ENCODE data around the gene VAV1. TPM values are rescaled to one million over a fixed set of nuclear protein-coding genes. Genes with fewer than 3 reads are reported as not detected.

The VAV1 gene
- total and polyA plus RNA-seq, 7 donors: 0.20 to 1.8 (median 1.1) TPM

- DNase-seq: no peak
- ATAC-seq: no peak
- intact Hi-C loops (cut with DNase I): no loop called here
- Histone ChIP-seq H3K36me3 (ENCODE audit: insufficient read depth in 1 of 2, low read depth in 1 of 2) (no peaks in the 10 kb centered on the region), H3K27ac (no peak overlapping the region), H3K27me3 (ENCODE audit: insufficient read depth in 3 of 3, low read length in 2 of 3) (peaks cover 0 to 5% (median 4%) of the 10 kb centered on the region in 3 donors), H3K9me3 (no peaks in the 10 kb centered on the region), H3K4me1 (no peaks in the 10 kb centered on the region), H3K4me3 (no peak overlapping the region)
- 93 to 100% (median 97%) methylated on average over 1 of the region's 1 CpG for WGBS, 3 donors
- TF ChIP-seq CTCF (IDR thresholded peaks at IDR 0.05): no peak
Measured at GRCh38 chr19:6852001-6852400, 79.5 kb downstream of the VAV1 start.

- no peaks in the 10 kb centered on the region for H3K36me3 ChIP-seq (ENCODE audit: insufficient read depth in 1 of 2, low read depth in 1 of 2)
Measured at GRCh38 chr19:6853868-6854267, 81.4 kb downstream of the VAV1 start.

GRCh38 chr19:6854758-6855157 is 82.2 kb downstream of the VAV1 start:
- no peaks in the 10 kb centered on the region for H3K9me3 ChIP-seq
- H3K27ac ChIP-seq: no peak overlapping the region
- intact Hi-C loops (cut with DNase I): no loop called here
- peaks cover 0 to 5% (median 5%) of the 10 kb centered on the region in 3 donors for H3K27me3 ChIP-seq (ENCODE audit: insufficient read depth in 3 of 3, low read length in 2 of 3)
- H3K4me3 ChIP-seq: no peak overlapping the region
- no peak for TF ChIP-seq CTCF (IDR thresholded peaks at IDR 0.05)
- ATAC-seq: no peak
- no peaks in the 10 kb centered on the region for H3K4me1 ChIP-seq
- DNase-seq: no peak
- H3K36me3 ChIP-seq (ENCODE audit: insufficient read depth in 1 of 2, low read depth in 1 of 2): no peaks in the 10 kb centered on the region
- 67 to 79% (median 72%) methylated on average over 2 of the region's 2 CpGs for WGBS, 3 donors

More at GRCh38 chr19:6853868-6854267, 81.4 kb downstream of the VAV1 start:
- TF ChIP-seq CTCF (IDR thresholded peaks at IDR 0.05): no peak
- H3K27me3 ChIP-seq (ENCODE audit: insufficient read depth in 3 of 3, low read length in 2 of 3): peaks cover 0 to 5% (median 5%) of the 10 kb centered on the region in 3 donors
- no peak overlapping the region for H3K27ac ChIP-seq
- H3K9me3 ChIP-seq: no peaks in the 10 kb centered on the region
- WGBS, 3 donors: 78 to 84% (median 80%) methylated on average over 11 of the region's 11 CpGs
- DNase-seq (no peak), ATAC-seq (no peak)
- H3K4me1 ChIP-seq: no peaks in the 10 kb centered on the region
- intact Hi-C loops (cut with DNase I): no loop called here
- no peak overlapping the region for H3K4me3 ChIP-seq

GRCh38 chr19:6856749-6857372 is 84.4 kb downstream of the VAV1 start:
- H3K27me3 ChIP-seq (ENCODE audit: insufficient read depth in 3 of 3, low read length in 2 of 3): peaks cover 0 to 5% (median 5%) of the 10 kb centered on the region in 3 donors
- no peak overlapping the region for H3K27ac ChIP-seq
- DNase-seq (no peak), ATAC-seq (no peak)
- no peak overlapping the region for H3K4me3 ChIP-seq
- no peaks in the 10 kb centered on the region for H3K36me3 ChIP-seq (ENCODE audit: insufficient read depth in 1 of 2, low read depth in 1 of 2)
- intact Hi-C loops (cut with DNase I): no loop called here
- WGBS, 3 donors: 11 to 15% (median 15%) methylated on average over 14 of the region's 14 CpGs
- no peaks in the 10 kb centered on the region for H3K9me3 ChIP-seq
- no peak for TF ChIP-seq CTCF (IDR thresholded peaks at IDR 0.05)
- no peaks in the 10 kb centered on the region for H3K4me1 ChIP-seq

Data from psoas muscle (tissue), 8 donors.